Activated effector memory CD4-positive, alpha-beta T cell treated with Interleukin-2 at 50 U/mL for 16 hours (primary cell): ENCODE measurements around the gene NBAS.
"Not testable (repeated sequence)": the region's sequence is repeated elsewhere in the genome, so short reads cannot be mapped to it uniquely, and the experiment has no call there.

Experiments used
- DNase-seq: peaks from one replicate; pipeline ENCODE4 v3.0.0-alpha.2; 2020

Gene NBAS

DNA sequence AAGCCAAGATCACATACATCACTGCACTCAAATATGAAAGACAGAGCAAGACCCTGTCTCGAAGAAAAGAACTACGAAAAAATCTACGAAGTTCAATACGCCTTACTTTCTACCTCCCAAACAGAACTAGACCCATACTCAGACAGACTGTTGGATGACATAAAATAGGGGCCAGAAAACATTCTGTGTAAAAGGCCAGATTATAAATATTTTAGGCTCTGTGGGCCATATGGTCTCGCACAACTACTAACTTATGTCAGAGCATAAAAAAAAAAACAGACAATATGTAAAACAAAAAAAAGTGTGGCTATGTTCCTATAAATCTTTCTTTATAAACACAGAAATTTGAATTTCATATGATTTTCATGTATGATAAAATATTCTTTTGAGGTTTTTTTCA, 40.8 kb downstream of the NBAS start:
- DNase-seq, result no peak

DNA sequence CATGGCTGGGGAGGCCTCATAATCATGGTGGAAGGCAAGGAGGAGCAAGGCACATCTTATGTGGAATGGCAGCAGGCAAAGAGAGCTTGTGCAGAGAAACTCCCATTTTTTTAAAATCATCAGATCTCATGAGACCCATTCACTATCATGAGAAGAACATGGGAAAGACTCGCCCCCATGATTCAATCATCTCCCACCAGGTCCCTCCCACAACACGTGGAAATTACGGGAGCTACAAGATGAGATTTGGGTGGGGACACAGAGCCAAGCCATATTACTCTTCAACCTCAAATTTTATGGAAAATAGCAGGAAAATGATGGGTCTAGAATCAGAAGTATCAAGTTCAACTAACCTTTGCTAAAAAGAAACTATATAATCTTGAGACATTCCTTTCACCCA, 42.4 kb downstream of the NBAS start:
- DNase-seq, result not testable (repeated sequence)

DNA sequence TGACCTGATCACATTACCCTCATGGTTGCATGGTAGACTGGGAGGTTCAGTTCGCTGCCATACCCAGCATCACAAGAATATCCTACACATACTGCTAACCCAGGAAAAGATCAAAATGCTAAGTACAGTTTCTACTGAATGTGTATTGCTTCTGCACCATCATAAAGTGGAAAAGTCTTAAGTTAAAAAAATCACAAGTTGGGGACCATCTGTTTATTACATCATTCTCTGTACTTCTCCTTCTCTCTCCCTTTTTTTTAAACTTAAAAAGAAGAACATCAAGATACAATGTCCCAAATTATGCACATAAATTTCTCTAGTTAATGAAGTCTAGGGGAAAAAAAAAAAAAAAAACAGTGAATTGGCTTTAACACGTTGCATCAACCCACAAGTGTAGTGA, 43.3 kb downstream of the NBAS start:
- DNase-seq, result no peak

DNA sequence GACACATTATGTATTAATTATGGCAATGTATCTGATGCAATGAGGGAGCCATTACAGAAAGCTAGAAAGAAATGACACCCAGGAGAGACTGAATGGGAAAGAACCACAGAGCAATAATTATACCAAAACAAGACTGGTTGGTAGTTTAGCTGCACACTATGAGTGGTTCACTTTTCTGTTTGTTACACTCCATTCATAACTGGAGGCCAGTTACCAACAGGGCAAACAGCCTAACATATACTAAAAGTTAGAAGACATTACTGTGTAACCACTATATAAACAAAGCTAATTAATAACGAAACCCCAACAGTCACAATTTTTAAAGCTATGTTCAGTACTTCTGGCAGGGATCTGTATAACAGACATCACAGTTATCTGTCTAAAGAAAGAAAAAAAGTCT, 49.4 kb downstream of the NBAS start:
- DNase-seq, result no peak

DNA sequence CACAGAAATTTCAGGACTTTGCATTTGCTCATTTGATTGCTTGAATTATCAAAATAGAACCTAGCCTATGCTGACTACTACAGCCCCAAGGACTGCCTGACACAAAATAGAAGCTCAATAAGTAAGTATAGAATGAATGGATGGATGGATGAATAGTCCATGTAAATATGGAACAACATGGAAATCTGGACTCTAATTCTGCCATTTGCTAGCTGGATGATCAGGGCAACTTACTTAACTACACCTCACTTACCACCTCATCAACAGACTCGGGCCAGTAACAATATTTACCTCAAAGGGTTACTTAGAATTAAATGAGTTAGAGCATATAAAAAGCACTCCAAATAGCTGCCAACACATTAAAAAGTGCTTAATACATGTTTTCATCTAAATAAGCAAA, 50.6 kb downstream of the NBAS start:
- DNase-seq, result no peak

DNA sequence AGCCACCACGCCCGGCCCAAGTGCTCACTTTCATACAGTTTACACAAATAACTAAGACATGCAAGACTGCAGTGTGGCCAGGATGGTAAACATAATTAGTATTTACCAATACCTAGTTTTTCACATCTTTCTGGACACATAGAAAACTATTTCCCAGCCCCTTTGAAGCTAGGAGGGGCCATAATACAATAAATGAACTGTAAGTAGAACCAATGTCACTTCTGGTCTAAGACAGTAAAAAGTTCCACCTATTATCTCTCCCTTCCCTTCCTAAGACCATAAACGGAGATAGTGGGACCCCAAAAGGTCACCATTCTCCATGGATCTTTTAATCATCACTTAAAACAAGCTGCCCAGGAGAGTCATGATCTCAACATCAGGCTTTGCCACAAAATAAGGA, 51.0 kb downstream of the NBAS start:
- no peak for DNase-seq

DNA sequence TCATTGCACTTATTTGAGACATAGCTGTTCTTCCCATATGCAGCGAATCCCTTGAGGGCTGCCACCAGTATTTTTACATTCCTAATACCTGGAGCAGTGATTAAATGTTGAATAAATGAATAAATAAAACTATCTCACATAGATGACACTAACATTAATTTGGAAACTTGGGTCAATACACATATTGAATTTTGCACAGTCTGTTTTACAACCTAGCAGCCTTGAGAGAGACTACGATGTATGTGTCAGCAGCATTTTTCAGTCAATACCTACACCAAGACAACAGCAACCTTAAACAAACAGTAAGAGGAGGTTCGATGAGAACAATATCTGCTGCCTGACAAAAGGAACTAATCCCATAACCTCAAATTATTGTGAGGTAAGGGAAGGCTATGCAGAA, 53.4 kb downstream of the NBAS start:
- DNase-seq, result no peak

DNA sequence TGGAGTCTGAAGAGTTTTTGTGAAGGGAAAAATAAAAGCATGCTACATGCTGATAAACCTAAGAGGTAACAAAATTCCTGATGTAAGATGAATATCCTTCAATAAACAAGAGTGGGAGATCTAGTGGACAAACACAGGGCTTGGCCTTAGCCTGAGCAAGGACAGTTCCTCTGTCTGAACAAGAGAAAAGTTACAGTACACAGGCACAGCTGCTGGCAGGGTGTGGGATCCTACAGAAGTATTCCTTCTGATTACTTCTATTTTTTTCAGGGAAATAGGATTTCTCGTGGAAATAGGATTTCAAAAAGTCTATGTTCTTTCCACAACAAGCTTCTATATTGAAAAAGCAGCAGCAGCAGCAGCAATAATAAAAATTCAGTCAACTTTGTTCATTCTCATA, 54.1 kb downstream of the NBAS start:
- DNase-seq, result no peak

DNA sequence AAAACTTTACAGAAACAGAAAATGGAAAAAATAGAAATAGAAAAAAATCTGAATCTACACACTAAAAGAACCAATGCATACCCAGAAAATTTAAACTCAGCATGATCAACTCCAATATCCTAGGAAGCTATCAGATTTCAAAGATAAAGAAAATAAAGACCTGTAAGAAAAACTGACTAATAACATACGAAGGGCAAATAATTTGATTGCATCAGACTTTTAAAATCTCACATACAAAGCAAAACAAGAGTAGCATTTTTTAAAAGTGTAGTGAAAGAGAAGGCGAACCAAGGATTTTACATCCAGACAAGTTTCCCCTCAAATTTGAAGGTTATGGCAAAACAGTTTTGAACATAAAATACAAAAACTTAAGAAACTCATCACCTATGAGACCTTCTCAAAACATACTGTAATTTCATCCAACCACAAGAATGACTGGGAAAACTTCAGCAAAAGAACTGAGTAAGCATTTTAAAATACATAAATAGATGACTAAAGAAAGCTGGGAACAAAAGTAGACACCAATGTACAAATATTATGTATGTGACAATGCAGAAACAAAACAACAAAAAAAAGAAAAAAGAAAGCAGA, 54.8 kb downstream of the NBAS start:
- no peak for DNase-seq

DNA sequence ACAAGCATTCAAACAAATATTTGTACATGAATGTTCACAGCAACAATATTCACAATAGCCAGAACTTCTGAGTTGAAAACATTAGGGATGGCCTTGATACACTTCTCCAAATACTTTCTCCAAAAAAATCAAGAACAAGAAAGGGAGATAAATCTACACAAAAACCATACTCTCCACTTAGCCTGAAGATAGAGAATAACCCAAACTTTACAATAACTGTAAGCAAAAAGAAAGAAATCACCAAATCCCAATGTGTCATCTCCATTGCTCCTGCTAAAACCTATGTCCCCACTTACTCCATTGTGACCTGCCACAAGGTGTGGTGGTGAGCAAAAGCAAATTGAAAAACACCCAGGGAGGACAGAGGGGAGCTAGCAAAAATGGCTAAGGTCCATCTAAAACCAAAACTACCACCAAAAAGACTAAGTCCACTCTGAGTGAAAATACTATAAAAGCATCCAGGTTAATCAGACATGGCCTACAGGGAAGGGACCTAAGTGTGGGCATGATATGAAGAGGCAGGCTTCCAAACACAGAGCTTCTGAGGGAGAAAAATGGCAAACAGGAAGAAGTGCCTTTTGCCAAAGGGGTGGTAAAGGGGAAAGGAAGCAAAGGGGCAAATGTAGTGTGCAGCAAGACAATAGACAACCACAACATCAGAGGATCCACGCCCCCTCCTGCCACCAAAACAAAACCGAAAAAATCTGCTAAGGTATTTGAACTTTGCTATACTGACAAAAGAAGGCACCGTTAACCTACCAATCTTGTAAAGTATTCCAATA, 56.1 kb downstream of the NBAS start:
- no peak for DNase-seq

DNA sequence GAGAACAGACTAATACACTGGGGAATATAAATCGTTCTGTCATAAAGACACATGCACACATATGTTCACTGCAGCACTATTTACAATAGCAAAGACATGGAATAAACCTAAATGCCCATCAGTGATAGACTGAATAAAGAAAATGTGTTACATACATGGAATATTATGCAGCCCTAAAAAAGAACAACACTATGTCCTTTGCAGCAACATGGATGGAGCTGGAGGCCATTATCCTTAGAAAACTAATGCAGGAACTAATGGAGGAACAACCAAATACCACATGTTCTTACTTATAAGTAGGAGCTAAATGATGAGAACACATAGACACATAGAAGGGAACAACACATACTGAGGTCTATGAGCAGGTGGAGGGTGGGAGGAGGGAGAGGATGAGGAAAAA, 61.9 kb downstream of the NBAS start:
- DNase-seq, result not testable (repeated sequence)

DNA sequence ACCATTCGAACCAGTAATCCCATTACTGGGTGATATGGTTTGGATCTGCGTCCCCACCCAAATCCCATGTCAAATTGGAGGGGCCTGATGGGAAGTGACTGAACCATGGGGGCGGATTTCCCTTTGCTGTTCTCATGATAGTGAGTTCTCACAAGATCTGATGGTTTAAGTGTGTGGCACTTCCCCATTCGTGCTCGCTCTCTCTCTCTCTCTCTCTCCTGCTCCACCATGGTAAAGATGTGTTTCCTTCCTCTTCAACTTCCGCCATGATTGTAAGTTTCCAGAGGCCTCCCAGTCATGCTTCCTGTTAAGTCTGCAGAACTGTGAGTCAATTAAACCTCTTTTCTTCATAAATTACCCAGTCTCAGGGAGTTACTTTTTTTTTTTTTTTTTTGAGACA, 62.6 kb downstream of the NBAS start:
- DNase-seq, result no peak

DNA sequence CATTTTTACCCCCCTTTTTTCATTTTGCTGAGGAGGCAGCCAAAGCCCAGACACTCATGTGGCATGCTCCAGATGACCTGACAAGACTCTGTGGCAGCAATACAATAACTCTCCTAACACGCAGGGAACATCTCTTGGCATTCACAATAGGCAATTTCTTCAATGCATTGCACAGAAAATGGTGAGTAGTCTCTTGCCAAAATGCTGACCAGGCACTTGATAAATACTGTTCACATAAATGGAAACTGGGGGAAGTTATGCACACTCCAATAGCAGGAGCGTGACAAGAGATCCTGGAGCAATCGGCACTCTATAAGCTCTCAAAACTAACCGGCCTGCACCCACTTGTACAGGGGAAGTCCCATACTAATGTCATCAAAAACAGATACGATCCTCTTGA, 66.3 kb downstream of the NBAS start:
- no peak for DNase-seq

DNA sequence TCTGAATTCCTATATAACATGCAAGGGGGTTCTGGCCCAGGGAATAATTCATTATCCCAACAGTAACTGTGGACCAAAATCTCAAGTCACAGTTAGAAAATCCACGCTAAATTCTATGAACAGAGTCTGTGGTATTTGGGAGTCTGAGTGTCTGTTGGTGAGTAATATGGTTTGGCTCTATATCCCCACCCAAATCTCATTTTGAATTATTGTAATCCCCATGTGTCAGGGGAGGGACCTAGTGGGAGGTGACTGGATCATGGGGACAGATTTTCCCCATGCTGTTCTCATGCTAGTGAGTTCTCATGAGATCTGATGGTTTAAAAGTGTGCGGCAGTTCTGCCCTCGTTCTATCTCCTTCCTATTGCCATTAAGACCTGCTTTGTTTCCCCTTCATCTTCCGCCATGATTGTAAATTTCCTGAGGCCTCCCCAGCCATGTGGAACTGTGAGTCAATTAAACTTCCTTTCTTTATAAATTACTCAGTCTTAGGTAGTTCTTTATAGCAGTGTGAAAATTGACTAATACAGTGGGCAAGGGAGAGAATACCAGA, 68.3 kb downstream of the NBAS start:
- no peak for DNase-seq

DNA sequence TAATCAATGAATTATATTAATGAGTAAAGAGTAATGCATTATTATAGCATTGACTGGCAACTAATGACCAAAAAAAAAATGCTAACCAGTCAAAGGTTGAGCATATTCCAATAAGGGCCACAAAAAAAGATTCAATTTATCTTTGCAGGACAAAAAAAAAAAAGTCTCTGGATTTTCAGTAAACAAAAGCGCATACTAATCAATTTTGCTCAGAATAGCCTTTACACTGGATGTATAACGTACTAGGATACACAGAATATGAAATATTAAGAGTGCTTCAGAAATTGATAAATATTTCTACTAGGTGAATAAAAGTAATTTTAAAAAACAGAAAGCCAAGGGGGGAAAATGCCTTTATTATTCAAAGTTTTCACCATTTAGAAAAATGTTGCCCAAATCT, 74.4 kb downstream of the NBAS start:
- DNase-seq, result no peak

DNA sequence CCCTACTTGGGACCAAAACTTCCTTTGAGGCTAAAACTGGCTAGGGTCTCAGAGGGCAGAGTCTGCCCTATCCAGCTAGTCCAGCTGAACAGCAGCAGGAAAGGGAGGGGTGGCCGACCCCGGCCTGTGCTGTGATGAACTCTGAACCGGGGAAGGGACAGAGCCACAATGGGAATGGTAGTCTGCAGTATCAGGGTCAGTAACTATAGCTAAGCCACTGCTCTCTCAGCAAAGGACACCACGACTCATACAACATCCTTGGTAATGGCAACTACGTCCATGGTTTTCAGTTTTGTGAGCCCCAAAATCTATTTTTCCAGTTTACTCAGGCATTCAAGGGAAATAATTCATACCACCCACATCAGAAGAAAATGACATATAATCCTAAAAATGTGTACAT, 75.2 kb downstream of the NBAS start:
- DNase-seq, result no peak

DNA sequence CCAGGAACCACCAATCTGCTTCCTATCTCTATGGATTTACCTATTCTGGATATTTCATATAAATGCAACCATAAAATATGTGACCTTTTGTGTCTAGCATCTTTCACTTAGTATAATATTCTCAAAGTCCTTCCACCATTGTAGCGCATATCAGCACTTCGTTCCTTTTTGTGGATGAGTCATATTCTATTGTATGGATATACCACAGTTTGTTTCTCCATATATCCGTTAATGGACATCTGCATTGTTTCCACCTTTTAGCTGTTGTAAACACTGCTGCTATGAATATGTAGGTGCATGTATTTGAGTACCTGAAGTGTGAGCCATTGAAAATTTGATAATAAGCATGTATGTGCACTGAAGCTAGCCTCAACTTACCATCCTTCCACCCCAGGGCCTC, 80.1 kb downstream of the NBAS start:
- DNase-seq, result no peak

DNA sequence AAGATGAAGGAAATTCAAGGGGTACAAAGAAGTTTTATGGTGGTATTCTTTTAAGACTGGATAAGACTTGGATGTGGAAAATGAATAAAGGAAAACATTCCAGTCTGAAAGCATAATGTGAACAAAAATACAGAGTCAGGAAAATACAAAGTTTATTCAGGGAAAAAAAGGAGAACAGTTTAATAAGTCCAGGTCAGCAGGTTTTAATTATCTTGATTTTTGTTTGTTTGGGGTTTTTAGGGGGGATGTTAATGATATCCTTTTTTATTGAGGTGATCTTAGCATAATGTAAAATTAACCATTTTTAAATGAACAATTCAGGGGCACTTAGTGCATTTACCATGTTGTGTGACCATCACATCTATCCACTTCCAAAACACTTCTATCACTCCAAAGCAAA, 80.6 kb downstream of the NBAS start:
- DNase-seq, result no peak

DNA sequence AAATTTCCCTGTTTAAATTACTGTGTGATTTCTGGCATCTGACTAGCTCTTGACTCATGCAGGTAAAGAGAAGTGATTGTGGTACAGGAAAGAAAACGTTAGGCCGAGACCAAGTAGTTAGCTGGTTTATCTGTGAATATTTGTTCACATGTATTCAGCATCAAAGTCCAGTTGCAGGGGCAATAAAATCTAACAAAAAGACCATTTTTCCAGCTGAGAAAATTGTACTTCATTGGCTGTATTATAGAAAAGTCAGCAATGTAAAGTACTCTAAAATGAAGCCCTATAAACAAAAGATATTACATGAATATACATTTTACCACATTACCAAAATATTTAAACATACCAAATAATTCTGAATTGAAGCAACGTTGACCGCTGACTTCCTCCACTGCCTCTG, 88.3 kb downstream of the NBAS start:
- DNase-seq, result no peak

DNA sequence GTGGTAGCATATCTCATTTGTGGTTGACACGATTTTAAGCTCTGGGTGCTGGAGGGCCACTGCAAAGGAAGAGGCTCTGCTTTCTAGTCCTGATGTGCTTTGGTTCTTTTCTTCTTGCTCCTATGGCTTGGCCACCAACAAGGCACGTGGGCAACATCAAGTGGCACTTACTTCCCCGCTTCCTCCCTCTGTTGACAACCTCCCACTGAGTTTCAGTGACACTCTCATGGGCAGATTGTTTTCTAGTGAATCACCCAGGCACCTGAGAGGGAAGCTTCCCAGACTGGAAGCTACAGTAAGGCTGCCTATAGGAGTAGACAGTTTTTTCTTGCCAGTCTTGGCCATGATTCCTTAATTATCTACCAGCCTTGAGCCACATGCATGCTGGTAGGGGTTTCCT, 89.0 kb downstream of the NBAS start:
- DNase-seq, result no peak

DNA sequence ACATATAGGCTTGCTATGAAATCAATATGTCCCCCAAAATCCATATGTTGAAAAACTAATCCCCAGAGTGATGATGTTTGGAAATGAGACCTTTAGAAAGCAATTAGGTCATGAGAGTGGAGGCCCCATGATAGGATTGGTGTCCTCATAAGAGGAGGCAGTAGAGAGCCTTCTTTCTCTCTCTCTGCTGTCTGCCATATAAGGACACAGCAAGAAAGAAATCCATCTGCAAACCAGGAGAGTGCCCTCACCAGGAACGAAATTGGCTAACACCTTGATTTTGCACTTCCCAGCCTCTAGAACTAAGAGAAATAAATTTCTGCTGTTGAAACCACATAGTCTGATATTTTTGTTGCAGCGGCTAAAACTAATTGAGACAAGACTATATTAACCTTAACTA, 89.5 kb downstream of the NBAS start:
- no peak for DNase-seq

DNA sequence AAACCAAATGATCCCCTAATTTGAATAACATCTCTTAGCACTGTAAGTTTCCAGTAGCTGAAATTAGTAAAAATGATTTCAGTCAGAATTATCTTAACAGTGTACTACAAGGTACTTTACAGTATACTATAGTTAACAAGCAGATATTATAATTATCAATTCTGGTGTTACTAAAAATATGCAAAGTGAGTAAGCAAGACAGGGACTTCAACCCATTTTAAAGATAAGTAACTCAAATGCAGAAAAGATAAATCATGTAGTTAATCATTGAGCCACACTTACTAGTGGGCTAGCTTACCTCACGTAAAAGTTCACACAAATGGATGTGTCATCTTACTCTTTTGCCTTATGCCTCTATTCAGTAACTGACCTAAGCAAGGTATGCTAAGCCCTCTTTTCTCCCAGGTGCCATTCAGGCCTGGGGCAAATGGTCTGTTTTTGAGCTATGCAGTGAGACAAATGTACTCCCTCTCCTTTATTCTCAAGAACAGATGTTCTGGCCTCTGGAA, 101.0 kb downstream of the NBAS start:
- no peak for DNase-seq

DNA sequence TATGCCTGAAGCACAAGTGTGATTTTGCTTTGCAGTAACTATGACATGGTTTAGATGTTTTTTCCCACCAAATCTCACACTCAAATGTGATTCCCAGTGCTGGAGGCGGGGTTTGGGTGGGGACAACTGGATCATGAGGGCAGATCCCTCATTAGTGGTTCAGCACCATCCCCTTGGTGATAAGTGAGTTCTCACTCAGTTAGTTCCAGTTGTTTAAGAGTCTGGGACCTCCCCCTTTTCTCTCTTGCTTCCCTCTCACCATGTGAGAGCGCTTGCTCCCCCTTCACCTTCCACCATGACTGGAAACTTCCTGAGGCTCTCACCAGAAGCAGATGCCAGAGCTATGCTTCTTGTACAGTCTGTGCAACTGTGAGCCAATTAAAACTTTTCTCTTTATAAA, 102.9 kb downstream of the NBAS start:
- DNase-seq, result no peak

DNA sequence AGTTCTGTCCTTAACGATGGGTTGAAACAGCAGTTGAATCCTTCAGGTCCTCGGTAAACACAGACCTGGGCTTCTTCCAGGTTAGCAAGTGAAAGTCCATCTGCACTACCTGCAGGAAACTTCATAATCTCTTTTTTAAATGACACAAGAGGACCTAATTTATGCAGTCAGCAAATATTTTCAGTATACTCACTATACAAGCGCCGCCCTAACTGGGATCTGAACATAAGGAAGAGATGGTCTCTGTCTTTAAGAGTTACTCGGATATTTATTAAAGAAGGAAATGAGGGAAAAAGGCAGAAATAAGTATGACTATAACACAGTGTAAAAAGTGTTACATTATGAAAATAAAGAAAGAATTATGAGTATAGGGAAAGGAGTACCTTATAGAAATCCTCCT, 103.3 kb downstream of the NBAS start:
- DNase-seq, result no peak

DNA sequence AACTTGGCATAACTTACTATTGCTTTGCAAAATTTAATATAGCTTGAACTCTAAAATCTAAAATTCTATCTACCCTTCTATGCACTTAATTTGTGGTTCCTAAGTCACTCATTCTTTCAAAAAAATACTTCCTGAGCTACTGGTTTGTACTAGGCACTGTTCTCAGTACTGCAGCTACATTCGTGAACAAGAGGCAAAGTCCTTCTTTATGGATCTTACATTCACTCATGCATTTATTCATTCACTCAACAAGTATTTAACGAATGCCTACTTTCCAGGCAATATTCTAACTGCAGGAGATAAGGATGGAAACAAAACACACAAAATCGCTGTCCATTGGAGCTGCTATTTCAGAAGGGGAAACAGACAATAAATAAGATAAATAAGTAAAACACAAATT, 104.8 kb downstream of the NBAS start:
- no peak for DNase-seq
